ENCODE results near the gene MLC1. TPM values are rescaled to one million over a fixed set of nuclear protein-coding genes. Genes with fewer than 3 reads are reported as not detected.

Gene MLC1
- total and polyA plus RNA-seq, 9 donors: 0.31 to 1.2 (median 0.79) TPM

GRCh38 chr22:50027639-50028537, 57.3 kb downstream of the MLC1 start:
- no peaks in the 10 kb centered on the region for H3K36me3 ChIP-seq (ENCODE audit: control insufficient read depth, insufficient read depth, low read length)
- 71% methylated on average over 42 of the region's 42 CpGs for WGBS (ENCODE audit: insufficient coverage)
- no peak overlapping the region for H3K4me3 ChIP-seq (ENCODE audit: low read length)
- H3K27me3 ChIP-seq (ENCODE audit: control insufficient read depth, insufficient read depth, low read length): peaks cover 28% of the 10 kb centered on the region
- no peak for DNase-seq
- H3K9me3 ChIP-seq (replicated peaks; ENCODE audit: control insufficient read depth, low read depth, low read length): no peaks in the 10 kb centered on the region
- no peak overlapping the region for H3K27ac ChIP-seq (ENCODE audit: low read length)
- H3K4me1 ChIP-seq (ENCODE audit: control insufficient read depth, insufficient read depth, low read length): no peaks in the 10 kb centered on the region

- no peak overlapping the region for H3K4me3 ChIP-seq (ENCODE audit: low read length)
- no peak overlapping the region for H3K27ac ChIP-seq (ENCODE audit: low read length)
- no peak for DNase-seq
- H3K9me3 ChIP-seq (replicated peaks; ENCODE audit: control insufficient read depth, low read depth, low read length): no peaks in the 10 kb centered on the region
- H3K4me1 ChIP-seq (ENCODE audit: control insufficient read depth, insufficient read depth, low read length): no peaks in the 10 kb centered on the region
- 89% methylated on average over 12 of the region's 13 CpGs for WGBS (ENCODE audit: insufficient coverage)
- H3K36me3 ChIP-seq (ENCODE audit: control insufficient read depth, insufficient read depth, low read length): no peaks in the 10 kb centered on the region
- H3K27me3 ChIP-seq (ENCODE audit: control insufficient read depth, insufficient read depth, low read length): peaks cover 26% of the 10 kb centered on the region
Measured at GRCh38 chr22:50025993-50026392, 59.2 kb downstream of the MLC1 start.

GRCh38 chr22:50022171-50022819, 62.9 kb downstream of the MLC1 start:
- Histone ChIP-seq H3K4me3 (ENCODE audit: low read length) (no peak overlapping the region), H3K36me3 (ENCODE audit: control insufficient read depth, insufficient read depth, low read length) (no peaks in the 10 kb centered on the region), H3K27ac (ENCODE audit: low read length) (no peak overlapping the region), H3K27me3 (ENCODE audit: control insufficient read depth, insufficient read depth, low read length) (peaks cover 23% of the 10 kb centered on the region), H3K9me3 (replicated peaks; ENCODE audit: control insufficient read depth, low read depth, low read length) (no peaks in the 10 kb centered on the region), H3K4me1 (ENCODE audit: control insufficient read depth, insufficient read depth, low read length) (no peaks in the 10 kb centered on the region)
- no peak for DNase-seq
- 91% methylated on average over 13 of the region's 14 CpGs for WGBS (ENCODE audit: insufficient coverage)

- no peaks in the 10 kb centered on the region for H3K4me1 ChIP-seq (ENCODE audit: control insufficient read depth, insufficient read depth, low read length)
- no peak for DNase-seq
- H3K27me3 ChIP-seq (ENCODE audit: control insufficient read depth, insufficient read depth, low read length): peaks cover 37% of the 10 kb centered on the region
- WGBS (ENCODE audit: insufficient coverage): 90% methylated on average over 15 of the region's 15 CpGs
- H3K4me3 ChIP-seq (ENCODE audit: low read length): no peak overlapping the region
- no peaks in the 10 kb centered on the region for H3K36me3 ChIP-seq (ENCODE audit: control insufficient read depth, insufficient read depth, low read length)
- H3K27ac ChIP-seq (ENCODE audit: low read length): no peak overlapping the region
- no peaks in the 10 kb centered on the region for H3K9me3 ChIP-seq (replicated peaks; ENCODE audit: control insufficient read depth, low read depth, low read length)
Measured at GRCh38 chr22:50020606-50021005, 64.6 kb downstream of the MLC1 start.

- WGBS (ENCODE audit: insufficient coverage): 49% methylated on average over 2 of the region's 3 CpGs
- Histone ChIP-seq H3K27ac (ENCODE audit: low read length) (no peak overlapping the region), H3K27me3 (ENCODE audit: control insufficient read depth, insufficient read depth, low read length) (peaks cover 45% of the 10 kb centered on the region)
Measured at GRCh38 chr22:50019316-50019715, 65.9 kb downstream of the MLC1 start.

GRCh38 chr22:50018608-50019285, 66.5 kb downstream of the MLC1 start:
- H3K27ac ChIP-seq (ENCODE audit: low read length): no peak overlapping the region

More at GRCh38 chr22:50019316-50019715, 65.9 kb downstream of the MLC1 start:
- no peak for DNase-seq
- peaks cover 5% of the 10 kb centered on the region for H3K4me1 ChIP-seq (ENCODE audit: control insufficient read depth, insufficient read depth, low read length)
- H3K9me3 ChIP-seq (replicated peaks; ENCODE audit: control insufficient read depth, low read depth, low read length): no peaks in the 10 kb centered on the region
- no peak overlapping the region for H3K4me3 ChIP-seq (ENCODE audit: low read length)
- H3K36me3 ChIP-seq (ENCODE audit: control insufficient read depth, insufficient read depth, low read length): no peaks in the 10 kb centered on the region

GRCh38 chr22:50017701-50018224, 67.5 kb downstream of the MLC1 start:
- no peak for DNase-seq
- no peak overlapping the region for H3K4me3 ChIP-seq (ENCODE audit: low read length)
- 78% methylated on average over 3 of the region's 6 CpGs for WGBS (ENCODE audit: insufficient coverage)
- H3K36me3 ChIP-seq (ENCODE audit: control insufficient read depth, insufficient read depth, low read length): no peaks in the 10 kb centered on the region
- H3K27ac ChIP-seq (ENCODE audit: low read length): no peak overlapping the region
- peaks cover 58% of the 10 kb centered on the region for H3K27me3 ChIP-seq (ENCODE audit: control insufficient read depth, insufficient read depth, low read length)
- no peaks in the 10 kb centered on the region for H3K9me3 ChIP-seq (replicated peaks; ENCODE audit: control insufficient read depth, low read depth, low read length)
- peaks cover 5% of the 10 kb centered on the region for H3K4me1 ChIP-seq (ENCODE audit: control insufficient read depth, insufficient read depth, low read length)

More at GRCh38 chr22:50018608-50019285, 66.5 kb downstream of the MLC1 start:
- no peaks in the 10 kb centered on the region for H3K36me3 ChIP-seq (ENCODE audit: control insufficient read depth, insufficient read depth, low read length)
- no peaks in the 10 kb centered on the region for H3K9me3 ChIP-seq (replicated peaks; ENCODE audit: control insufficient read depth, low read depth, low read length)
- 71% methylated on average over 4 of the region's 11 CpGs for WGBS (ENCODE audit: insufficient coverage)
- no peak for DNase-seq
- H3K4me1 ChIP-seq (ENCODE audit: control insufficient read depth, insufficient read depth, low read length): peaks cover 5% of the 10 kb centered on the region
- H3K4me3 ChIP-seq (ENCODE audit: low read length): no peak overlapping the region
- H3K27me3 ChIP-seq (ENCODE audit: control insufficient read depth, insufficient read depth, low read length): peaks cover 48% of the 10 kb centered on the region

GRCh38 chr22:50016988-50017700, 68.1 kb downstream of the MLC1 start:
- no peak for DNase-seq
- Histone ChIP-seq H3K9me3 (replicated peaks; ENCODE audit: control insufficient read depth, low read depth, low read length) (no peaks in the 10 kb centered on the region), H3K27ac (ENCODE audit: low read length) (no peak overlapping the region), H3K4me1 (ENCODE audit: control insufficient read depth, insufficient read depth, low read length) (peaks cover 5% of the 10 kb centered on the region), H3K4me3 (ENCODE audit: low read length) (no peak overlapping the region), H3K27me3 (ENCODE audit: control insufficient read depth, insufficient read depth, low read length) (peaks cover 64% of the 10 kb centered on the region), H3K36me3 (ENCODE audit: control insufficient read depth, insufficient read depth, low read length) (no peaks in the 10 kb centered on the region)
- WGBS (ENCODE audit: insufficient coverage): 63% methylated on average over 20 of the region's 21 CpGs

- H3K4me3 ChIP-seq (ENCODE audit: low read length): no peak overlapping the region
- H3K4me1 ChIP-seq (ENCODE audit: control insufficient read depth, insufficient read depth, low read length): peaks cover 5% of the 10 kb centered on the region
- H3K27me3 ChIP-seq (ENCODE audit: control insufficient read depth, insufficient read depth, low read length): peaks cover 71% of the 10 kb centered on the region
- 79% methylated on average over 20 of the region's 20 CpGs for WGBS (ENCODE audit: insufficient coverage)
- H3K36me3 ChIP-seq (ENCODE audit: control insufficient read depth, insufficient read depth, low read length): no peaks in the 10 kb centered on the region
- no peaks in the 10 kb centered on the region for H3K9me3 ChIP-seq (replicated peaks; ENCODE audit: control insufficient read depth, low read depth, low read length)
- H3K27ac ChIP-seq (ENCODE audit: low read length): no peak overlapping the region
- DNase-seq: no peak
Measured at GRCh38 chr22:50016308-50016987, 68.8 kb downstream of the MLC1 start.
